Measurements from ENCODE around the gene TFDP3.

GRCh38 chrX:133254666-133255065 lies 36.5 kb upstream of the TFDP3 start:
- TF ChIP-seq CTCF (IDR thresholded peaks at IDR 0.05) (no peak), POLR2AphosphoS5 (IDR thresholded peaks at IDR 0.05) (no peak)

Data from upper lobe of left lung (tissue), 4 donors.